Stimulated activated CD4-positive, alpha-beta T cell treated with anti-CD3 and anti-CD28 coated beads, Interleukin-12 subunit alpha, Interleukin-12 subunit beta, amount 100 ng/mL, for 48 hours (primary cell): ENCODE results near the gene TMEM238.

Experiments
- DNase-seq, 3 donors: peaks; one replicate each; pipeline ENCODE4 v3.0.0-alpha.2; 2020; ENCODE audit warnings: low read depth in 2 of 3, low spot score in 1 of 3

TMEM238 gene

GRCh38 chr19:55382013-55382412, 2.1 kb downstream of the TMEM238 start:
- DNase-seq = no peak

GRCh38 chr19:55379174-55379573, 4.9 kb downstream of the TMEM238 start:
- DNase-seq = no peak

- no peak for DNase-seq
These were observed 6.5 kb downstream of the TMEM238 start for GRCh38 chr19:55377356-55378131.

- DNase-seq = no peak
These were observed 7.7 kb downstream of the TMEM238 start, which contains the start of gene TMEM190 for GRCh38 chr19:55376241-55376933. TMEM190 (plus strand) TSS chr19:55376826; CDS start chr19:55376854, 28 bp downstream.

GRCh38 chr19:55373993-55374757, 9.9 kb downstream of the TMEM238 start:
- no peak for DNase-seq

GRCh38 chr19:55373306-55373992, 10.6 kb downstream of the TMEM238 start:
- DNase-seq = no peak

- no peak for DNase-seq
These were observed 11.6 kb downstream of the TMEM238 start for GRCh38 chr19:55372316-55373081.

- no peak for DNase-seq
These were observed 13.6 kb downstream of the TMEM238 start, which contains the start of gene IL11 for GRCh38 chr19:55370305-55370988. IL11 (minus strand) TSS chr19:55370463; CDS start chr19:55370310, 153 bp downstream.

GRCh38 chr19:55369653-55370304, 14.3 kb downstream of the TMEM238 start:
- DNase-seq = no peak

- DNase-seq = no peak
These were observed 15.2 kb downstream of the TMEM238 start for GRCh38 chr19:55368701-55369563.

DNA sequence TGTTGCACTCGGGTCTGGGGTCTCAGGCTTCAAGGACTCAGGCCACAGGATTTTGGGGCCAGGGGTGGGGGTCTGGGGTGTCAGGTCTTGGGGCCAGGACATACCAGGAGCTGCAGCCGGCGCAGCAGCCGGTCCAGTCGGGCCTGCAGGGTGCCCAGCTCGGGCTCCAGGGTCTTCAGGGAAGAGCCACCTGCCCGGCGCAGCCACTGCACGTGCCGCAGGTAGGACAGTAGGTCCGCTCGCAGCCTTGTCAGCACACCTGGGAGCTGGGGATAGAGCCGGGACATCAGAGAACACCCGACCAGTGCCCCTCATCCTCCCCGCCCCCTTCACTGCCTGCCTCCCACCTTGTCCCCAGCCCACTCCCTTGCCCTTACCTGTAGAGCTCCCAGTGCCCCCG, 16.0 kb downstream of the TMEM238 start:
- no peak for DNase-seq

DNA sequence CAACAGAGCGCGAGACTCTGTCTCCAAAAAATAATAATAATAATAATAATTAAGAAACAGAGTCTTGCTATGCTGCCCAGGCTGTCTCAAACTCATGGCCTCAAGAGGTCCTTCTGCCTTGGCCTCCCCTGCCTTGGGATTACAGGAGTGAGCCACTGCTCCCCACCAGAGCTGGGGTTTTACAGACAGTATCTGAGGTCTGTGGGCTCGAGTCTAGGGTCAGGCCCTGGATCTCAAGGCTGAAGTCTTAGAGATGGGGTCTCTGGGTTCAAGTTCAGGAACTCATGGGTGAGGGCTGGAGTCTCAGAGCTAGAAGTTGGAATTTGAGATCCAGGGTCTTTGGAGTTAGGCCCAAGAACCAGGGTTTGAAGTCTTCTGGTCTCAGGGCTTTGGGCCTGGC, 17.3 kb downstream of the TMEM238 start:
- DNase-seq = no peak

GRCh38 chr19:55365964-55366363, 18.1 kb downstream of the TMEM238 start:
- DNase-seq = no peak

DNA sequence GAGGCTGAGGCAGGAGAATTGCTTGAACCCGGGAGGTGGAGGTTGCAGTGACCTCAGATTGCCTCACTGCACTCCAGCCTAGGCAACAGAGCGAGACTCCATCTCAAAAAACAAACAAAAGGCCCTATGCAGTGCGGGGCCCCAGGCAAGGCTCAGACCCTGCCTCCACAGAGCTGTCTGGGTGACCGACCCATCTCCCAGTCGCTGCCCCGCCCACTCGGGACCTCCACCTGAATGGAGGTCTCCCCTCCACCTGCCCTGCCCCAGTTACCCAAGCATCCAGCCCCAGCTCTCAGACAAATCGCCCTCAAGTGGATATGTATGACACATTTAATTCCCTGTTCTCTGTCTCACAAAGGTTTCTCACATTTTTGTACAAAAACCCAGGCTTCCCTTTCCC, 18.8 kb downstream of the TMEM238 start:
- DNase-seq = no peak

DNA sequence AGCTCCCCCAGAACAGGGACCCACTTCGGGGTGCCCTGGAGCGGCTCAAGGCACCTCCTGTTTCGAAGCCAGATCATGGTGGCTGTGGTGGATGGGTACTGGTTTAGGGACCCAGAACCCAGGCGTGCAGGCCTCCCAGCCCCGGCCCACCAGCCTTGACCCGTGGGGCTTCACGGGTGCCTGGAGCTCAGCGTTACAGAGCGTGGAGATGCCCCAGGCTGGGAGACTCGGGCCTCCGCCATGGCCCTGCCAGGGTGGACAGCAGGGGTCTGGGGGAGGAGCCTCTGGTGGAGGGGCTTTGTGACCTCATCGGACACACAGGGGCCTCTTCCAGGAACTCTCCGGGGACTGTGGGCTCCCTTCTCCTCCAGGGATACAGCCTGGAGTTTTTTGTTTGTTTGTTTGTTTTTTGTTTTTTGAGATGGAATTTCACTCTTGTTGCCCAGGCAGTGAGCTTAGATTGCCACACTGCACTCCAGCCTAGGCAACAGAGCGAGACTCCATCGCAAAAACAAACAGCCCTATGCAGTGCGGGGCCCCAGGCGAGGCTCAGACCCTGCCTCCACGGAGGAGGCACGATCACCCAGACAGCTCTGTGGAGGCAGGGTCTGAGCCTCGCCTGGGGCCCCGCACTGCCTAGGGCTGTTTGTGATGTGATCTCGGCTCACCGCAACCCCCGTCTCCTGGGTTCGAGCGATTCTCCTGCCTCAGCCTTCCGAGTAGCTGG, 20.9 kb downstream of the TMEM238 start, which contains the start of gene GARIN5B:
TSS of gene GARIN5B (minus strand) at position 271 of the 727 bp plus-strand sequence. CDS start at position 77, 194 bp downstream.
- DNase-seq = no peak

- no peak for DNase-seq
These were observed 21.7 kb downstream of the TMEM238 start for GRCh38 chr19:55362174-55362989.

DNA sequence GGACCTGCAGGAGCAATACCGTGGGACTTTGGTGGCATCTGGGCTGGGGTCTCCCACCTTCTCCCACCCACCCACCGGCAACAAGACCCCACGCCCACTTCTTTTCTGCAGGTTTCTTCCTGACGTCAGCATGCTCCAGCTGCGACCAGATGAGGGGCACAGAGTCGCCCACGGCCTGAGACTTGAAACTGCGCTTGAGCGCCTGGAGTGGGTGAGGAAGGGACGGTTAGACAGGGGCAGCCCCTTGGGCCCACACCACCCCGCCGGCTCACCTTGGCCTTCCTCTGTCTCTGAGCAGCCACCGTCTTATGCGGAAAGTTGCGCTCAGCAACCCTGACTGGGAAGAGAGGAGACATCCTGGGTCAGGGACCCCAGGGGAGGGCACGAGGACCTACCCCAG, 23.2 kb downstream of the TMEM238 start:
- no peak for DNase-seq
